Left forelimb (tissue), 1 donor: ENCODE data around the gene LYZL1.
A peak's percentile ranks its signal among the peaks of the same experiment; 100 is the strongest.
"Not testable (repeated sequence)": the region's sequence is repeated elsewhere in the genome, so short reads cannot be mapped to it uniquely, and the experiment has no call there.

Experiments used
- DNase-seq: peaks from one replicate; pipeline ENCODE4 v3.0.0-alpha.2; 2018; ENCODE audit warnings: low spot score

Gene LYZL1

DNA sequence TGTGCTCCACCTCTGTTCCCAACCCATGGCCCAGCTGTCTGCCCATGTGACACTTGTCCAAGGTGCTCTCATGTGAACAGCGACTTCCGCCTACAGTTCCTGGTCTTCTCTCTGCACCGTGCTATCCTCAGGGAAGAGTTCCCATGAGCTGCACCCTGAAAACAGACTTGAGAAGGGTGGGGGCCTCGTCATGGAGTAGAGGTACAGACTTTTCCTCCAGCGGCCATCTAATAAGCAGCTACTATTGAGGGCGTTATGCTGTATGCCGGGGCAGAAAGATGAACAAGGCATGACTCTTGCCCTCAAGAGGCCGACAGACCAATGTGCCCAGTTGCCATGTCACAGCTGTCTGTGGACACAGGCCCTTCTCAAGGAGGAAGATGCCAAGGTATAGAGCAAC lies 25.4 kb upstream of the LYZL1 start:
- no peak for DNase-seq

DNA sequence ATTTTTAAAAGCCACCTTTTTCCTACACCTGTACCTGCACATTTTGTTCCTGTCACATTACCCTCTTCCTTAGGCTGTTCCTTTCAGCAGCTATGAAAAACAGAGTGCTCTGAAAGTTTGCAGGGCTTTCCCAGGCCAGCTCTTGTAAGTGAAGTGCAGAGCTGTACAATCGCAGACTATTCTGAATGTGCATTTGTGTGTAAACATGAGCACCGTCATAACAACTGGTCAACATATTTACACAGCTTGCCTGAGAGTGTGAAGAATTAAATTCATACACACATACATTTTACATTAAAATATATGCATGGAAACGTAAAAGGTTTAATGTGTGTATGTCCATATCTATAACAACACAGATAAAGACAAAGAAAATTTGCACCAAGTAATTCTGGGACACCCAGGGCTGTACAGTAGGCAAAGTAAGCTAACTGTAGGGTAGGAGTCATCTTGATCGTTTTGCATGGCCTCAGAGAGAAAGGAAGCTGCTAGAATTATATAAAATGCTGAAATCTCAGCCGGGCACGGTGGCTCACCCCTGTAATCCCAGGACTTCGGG lies 23.6 kb upstream of the LYZL1 start:
- no peak for DNase-seq

DNA sequence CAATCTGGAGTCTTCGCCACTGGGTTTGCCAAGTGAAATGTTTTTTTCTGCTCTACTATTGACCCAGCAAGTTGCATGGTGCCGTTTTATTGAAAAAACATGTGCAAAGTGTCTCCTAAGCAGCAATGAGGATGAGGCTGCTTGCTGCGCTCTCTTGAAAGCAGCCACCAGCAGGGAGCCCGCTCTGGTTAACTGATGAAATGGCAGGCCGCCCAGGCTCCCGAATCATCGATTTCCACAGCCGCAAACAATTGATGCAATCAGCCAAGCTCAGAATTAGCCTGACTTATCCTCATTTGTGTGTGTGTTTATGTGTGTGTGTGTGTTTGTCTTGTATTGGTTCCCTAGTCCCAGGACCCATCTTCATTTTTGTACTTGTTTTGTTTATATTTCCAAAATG lies 22.2 kb upstream of the LYZL1 start:
- no peak for DNase-seq

GRCh38 chr10:29268011-29268410 lies 20.9 kb upstream of the LYZL1 start:
- no peak for DNase-seq

DNA sequence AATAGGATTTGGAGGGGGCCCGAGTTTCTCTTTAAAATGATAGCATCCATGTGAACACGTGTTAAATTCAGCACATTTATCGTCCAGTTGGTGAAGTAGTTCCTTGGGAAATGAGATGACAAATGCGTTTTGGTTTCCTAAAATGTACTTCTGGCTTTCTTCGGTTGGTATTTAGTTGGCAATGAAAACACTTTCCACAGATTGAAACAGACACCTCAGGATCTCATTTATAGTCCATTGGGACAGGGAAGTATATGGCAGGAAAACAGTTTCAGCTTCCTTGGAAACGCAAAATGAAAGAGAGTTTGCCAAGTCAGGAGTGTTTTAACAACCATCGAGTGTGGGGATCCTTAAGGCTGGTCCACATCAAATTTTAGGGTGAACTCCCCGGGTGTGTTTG lies 19.4 kb upstream of the LYZL1 start:
- no peak for DNase-seq

- DNase-seq = no peak
These were observed 18.0 kb upstream of the LYZL1 start for GRCh38 chr10:29270883-29271282.

- no peak for DNase-seq
These were observed 17.0 kb upstream of the LYZL1 start for GRCh38 chr10:29271877-29272276.

DNA sequence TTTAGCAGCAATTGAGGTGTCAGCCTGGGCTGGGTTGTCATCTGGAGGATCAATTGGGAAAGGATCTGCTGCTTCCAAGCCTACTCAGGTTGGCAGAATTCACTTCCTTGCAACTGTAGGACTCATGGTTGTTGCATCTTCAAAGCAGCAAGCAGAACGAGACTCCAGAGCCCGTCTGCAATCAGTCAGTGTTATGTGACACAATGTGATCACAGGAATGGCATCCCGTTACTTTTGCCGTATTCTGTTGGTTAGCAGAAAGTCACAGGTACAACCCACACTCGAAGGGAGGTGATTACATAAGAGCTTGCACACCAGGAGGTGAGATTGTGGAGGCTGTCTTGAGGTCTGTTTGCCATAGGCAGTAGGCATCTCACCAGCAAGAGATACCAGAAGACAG lies 15.4 kb upstream of the LYZL1 start:
- no peak for DNase-seq

- DNase-seq = no peak
These were observed 12.5 kb upstream of the LYZL1 start for GRCh38 chr10:29276251-29276850.

DNA sequence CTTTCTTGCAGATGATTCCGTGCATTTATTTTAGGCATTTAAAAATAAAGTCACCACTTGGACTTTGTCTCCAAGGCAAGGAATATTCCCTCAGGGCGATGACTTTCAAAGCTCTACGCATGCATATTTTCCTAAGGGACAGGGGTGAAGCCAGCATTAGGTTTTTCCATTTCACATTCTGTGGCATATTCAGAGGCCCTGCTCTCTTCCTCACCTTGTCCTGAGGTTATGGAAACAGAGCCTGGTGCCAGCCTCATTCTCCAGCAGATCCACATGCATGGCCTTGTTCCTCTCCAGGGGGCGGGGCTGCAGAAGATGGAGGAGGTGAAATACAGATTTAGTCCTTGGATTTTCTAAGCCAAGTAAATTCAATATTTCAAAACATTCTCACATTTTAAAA lies 11.6 kb upstream of the LYZL1 start:
- DNase-seq = no peak

GRCh38 chr10:29279779-29280487 lies 8.9 kb upstream of the LYZL1 start:
- no peak for DNase-seq

- no peak for DNase-seq
These were observed 8.4 kb upstream of the LYZL1 start for GRCh38 chr10:29280488-29280840.

- no peak for DNase-seq
These were observed 3.2 kb upstream of the LYZL1 start for GRCh38 chr10:29285624-29286051.

DNA sequence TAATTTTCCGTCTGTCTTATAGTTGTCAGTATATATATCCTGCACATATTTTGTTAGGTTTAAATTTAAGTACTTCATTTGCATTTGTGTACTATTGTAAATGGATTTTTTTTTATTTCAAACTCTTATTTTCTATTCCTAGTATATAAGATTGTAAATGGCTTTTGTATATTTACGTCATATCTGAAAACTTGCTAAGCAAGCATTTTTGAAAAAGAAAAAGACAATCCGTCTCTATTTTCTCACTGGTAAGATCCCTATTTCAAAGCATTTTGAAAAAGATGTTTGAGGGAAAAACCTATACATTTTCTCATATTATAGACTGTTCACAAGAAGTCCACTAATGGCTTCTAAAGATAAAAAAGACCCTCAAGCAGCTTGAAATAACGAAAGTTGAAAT lies 1.2 kb upstream of the LYZL1 start:
- DNase-seq = no peak

DNA sequence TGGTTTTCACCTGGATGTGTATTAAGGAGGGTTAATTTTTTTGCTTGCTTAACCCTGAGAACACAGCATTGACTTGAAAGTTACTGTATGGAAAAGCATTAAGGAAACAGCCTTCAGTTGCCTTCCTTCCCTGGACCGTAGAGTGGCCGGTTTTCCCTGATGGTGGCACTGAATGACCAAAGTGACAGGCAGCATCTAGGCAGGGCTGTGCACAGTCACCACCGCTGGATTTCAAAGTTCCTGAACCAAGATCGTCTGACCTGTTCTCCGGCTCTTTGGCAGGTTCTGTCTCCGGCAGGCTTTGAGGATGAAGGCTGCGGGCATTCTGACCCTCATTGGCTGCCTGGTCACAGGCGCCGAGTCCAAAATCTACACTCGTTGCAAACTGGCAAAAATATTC lies 2.7 kb downstream of the LYZL1 start:
- not testable (repeated sequence) for DNase-seq

DNA sequence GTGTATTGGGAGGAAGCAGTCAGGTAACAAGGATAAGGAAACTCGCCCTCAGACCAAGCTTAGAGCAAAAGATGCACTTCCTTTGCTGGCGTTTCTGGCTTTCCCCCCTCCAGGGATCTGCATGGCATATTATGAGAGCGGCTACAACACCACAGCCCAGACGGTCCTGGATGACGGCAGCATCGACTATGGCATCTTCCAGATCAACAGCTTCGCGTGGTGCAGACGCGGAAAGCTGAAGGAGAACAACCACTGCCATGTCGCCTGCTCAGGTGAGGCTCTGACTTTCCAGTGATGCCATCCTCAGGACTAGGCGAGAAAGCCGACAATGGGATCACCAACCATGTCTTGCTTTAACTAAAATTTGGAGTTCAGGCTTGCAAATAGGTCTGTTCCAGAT lies 3.5 kb downstream of the LYZL1 start:
- not testable (repeated sequence) for DNase-seq

- no peak for DNase-seq
These were observed 6.9 kb downstream of the LYZL1 start for GRCh38 chr10:29295813-29296212.

GRCh38 chr10:29297678-29298077 lies 8.8 kb downstream of the LYZL1 start:
- no peak for DNase-seq

- DNase-seq = no peak
These were observed 12.6 kb downstream of the LYZL1 start for GRCh38 chr10:29301359-29301910.

DNA sequence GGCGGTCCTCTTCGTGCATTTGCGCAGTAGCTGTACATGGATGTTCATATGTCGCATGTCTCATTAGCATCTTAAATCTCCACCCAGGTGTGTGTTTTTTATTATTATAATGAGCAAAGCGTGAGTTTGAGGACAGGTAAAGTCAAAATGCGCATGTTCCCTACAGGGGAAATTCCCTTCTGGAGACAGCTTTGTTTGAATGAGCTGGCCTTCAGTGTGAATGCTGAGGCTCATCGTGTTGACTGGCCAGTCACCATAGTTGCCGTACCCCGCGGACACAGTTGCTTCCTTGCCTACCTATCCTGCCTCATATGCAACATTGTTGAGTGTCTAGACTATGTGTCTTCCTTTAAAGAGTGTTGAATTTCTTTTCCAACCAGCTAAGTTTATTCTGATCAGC lies 13.6 kb downstream of the LYZL1 start:
- no peak for DNase-seq

DNA sequence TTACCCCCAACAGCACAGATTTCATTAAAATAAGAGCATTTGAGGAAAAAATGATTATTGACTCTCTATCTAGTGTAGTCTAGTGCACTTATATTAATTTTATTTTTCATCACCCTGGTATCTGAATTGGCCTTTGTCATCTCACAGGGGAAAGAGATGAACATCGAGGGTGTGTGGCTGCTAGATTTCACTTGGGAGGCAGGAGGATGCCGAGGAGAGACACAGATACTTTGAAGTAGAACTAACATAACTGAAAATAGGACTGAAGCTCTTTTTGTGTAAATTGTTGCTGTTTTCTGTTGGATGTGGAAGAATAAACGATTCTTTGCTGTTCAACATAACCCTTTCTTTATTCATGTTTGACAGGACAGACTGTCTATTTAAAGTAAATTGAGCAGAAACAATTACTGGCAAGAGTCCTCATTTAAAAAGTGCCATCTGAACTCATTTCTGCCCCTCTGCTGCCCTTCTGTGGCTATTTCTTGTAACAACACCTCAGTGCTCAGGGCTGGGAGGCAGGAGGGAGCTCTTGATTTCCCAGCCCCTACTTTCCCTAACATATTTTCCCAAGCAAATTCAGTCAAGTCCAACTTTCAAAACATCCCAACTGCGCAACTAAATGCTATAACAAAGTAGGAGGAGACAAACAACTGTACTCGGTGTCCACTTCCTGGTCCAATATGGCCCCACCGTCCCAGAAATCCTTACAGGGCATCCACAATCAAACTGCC lies 15.6 kb downstream of the LYZL1 start:
- peak; percentile 77 for DNase-seq

- no peak for DNase-seq
These were observed 16.1 kb downstream of the LYZL1 start for GRCh38 chr10:29304995-29305335.

- no peak for DNase-seq
These were observed 17.8 kb downstream of the LYZL1 start for GRCh38 chr10:29306688-29307087.
